AG04449 (cell line): Measurements from ENCODE around the gene AFP.

Source experiments
- CTCF ChIA-PET: fragments of 350-600 bp; formaldehyde crosslinking; extraction: SDS; loops from one replicate; lab custom pipeline; 2021; ENCODE audit warnings: antibody characterized with exemption; lab: Yijun Ruan, JAX
- POLR2A ChIA-PET: fragments of 400-600, 350-600 bp; formaldehyde crosslinking; extraction: SDS; loops from one replicate; lab custom pipeline; 2020; ENCODE audit warnings: antibody characterized with exemption, inconsistent platforms; lab: Yijun Ruan, JAX
- DNase-seq: peaks from one replicate; pipeline ENCODE4 v3.0.0-alpha.2; 2010; ENCODE audit warnings: low read depth, low spot score
- H3K4me3 ChIP-seq: 2 replicates; pipeline ENCODE4 v1.5.1; 2011; ENCODE audit warnings: low read depth, mild to moderate bottlenecking, control low read depth, low read length
- TF ChIP-seq, protein P1 (sequence below): IDR thresholded peaks from one replicate; pipeline ENCODE4 v1.5.1; 2011; ENCODE audit warnings: mild to moderate bottlenecking, moderate library complexity, low read length, control low read depth, inconsistent platforms; ENCODE audit not compliant: insufficient read depth; ENCODE audit errors: missing control alignments

AFP gene

GRCh38 chr4:73451981-73452747 is 16.1 kb downstream of the AFP start:
- ChIA-PET CTCF (interaction anchor here (1.3 to 2.2 kb wide), 2 partner anchors 8 to 140 kb away, joined by 3 to 5 read pairs; no protein-coding TSS in a partner anchor), POLR2A (no interaction called here)
- H3K4me3 ChIP-seq: no peak overlapping the region
- DNase-seq: no peak
- TF ChIP-seq, protein P1, sequence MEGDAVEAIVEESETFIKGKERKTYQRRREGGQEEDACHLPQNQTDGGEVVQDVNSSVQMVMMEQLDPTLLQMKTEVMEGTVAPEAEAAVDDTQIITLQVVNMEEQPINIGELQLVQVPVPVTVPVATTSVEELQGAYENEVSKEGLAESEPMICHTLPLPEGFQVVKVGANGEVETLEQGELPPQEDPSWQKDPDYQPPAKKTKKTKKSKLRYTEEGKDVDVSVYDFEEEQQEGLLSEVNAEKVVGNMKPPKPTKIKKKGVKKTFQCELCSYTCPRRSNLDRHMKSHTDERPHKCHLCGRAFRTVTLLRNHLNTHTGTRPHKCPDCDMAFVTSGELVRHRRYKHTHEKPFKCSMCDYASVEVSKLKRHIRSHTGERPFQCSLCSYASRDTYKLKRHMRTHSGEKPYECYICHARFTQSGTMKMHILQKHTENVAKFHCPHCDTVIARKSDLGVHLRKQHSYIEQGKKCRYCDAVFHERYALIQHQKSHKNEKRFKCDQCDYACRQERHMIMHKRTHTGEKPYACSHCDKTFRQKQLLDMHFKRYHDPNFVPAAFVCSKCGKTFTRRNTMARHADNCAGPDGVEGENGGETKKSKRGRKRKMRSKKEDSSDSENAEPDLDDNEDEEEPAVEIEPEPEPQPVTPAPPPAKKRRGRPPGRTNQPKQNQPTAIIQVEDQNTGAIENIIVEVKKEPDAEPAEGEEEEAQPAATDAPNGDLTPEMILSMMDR: no peak

DNA sequence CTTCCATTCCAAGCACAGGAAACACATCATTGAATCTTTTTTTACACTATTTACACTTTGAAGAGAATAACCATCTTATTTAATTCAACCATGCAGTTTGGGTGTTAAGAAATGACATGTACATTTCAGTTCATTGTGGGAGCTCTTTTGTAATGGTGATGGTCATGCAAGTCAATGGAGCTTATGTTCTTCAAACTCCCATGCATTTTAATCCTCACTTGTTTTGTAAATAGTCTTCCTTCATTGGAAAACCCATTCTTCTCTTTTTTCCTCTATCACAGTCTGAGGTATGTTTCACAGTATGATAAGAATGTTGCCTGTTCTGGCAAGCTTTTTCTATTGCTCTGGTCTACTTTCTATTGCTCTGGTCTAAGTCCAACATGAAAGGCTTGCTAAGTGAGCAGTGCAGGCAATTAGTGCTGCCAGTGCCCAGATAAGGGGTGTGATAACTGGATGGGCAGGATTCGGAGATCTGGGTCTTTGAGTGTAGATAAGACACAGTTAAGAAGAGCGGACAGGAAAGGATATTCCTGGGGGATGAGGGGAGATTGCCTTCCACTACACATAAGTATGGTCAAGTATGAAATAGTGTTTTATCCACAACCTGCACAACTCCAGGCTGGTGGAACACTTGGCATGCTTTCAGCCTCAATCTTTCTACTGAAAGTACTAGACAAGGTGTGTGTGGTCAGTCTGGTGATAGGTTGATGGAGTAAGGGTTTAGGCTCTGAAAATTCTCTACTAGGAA is 17.1 kb downstream of the AFP start:
- POLR2A ChIA-PET: no interaction called here
- CTCF ChIA-PET: interaction anchor here (1.3 to 2.2 kb wide), 2 partner anchors 9 to 141 kb away, joined by 3 to 5 read pairs; no protein-coding TSS in a partner anchor
- no peak for DNase-seq
- H3K4me3 ChIP-seq: no peak overlapping the region
- TF ChIP-seq, protein P1: no peak

- POLR2A ChIA-PET: no interaction called here
- CTCF ChIA-PET: interaction anchor here (2.2 kb wide), 1 partner anchor 10 kb away, joined by 5 read pairs; no protein-coding TSS in a partner anchor
- TF ChIP-seq, protein P1: no peak
- H3K4me3 ChIP-seq: no peak overlapping the region
- no peak for DNase-seq
Measured at GRCh38 chr4:73453701-73454005, 17.6 kb downstream of the AFP start.

DNA sequence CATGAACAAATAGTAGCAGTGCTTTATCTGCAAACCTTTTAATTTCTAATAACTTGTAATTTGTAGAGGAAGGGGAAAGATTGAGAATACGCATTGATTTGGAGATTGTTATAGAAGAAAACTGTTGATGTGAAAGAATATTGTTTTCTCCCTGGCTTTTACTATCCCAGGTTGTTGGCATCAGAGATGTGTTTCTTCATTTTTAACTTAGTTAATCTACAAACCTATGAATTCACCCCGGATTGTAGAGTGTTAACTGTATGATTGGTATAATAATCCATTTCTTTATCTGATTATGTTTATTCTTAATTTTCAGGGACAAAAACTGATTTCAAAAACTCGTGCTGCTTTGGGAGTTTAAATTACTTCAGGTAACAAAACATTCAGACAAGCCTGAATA is 18.9 kb downstream of the AFP start:
- POLR2A ChIA-PET: no interaction called here
- no peak overlapping the region for H3K4me3 ChIP-seq
- no peak for DNase-seq
- CTCF ChIA-PET: no interaction called here
- TF ChIP-seq, protein P1: no peak

DNA sequence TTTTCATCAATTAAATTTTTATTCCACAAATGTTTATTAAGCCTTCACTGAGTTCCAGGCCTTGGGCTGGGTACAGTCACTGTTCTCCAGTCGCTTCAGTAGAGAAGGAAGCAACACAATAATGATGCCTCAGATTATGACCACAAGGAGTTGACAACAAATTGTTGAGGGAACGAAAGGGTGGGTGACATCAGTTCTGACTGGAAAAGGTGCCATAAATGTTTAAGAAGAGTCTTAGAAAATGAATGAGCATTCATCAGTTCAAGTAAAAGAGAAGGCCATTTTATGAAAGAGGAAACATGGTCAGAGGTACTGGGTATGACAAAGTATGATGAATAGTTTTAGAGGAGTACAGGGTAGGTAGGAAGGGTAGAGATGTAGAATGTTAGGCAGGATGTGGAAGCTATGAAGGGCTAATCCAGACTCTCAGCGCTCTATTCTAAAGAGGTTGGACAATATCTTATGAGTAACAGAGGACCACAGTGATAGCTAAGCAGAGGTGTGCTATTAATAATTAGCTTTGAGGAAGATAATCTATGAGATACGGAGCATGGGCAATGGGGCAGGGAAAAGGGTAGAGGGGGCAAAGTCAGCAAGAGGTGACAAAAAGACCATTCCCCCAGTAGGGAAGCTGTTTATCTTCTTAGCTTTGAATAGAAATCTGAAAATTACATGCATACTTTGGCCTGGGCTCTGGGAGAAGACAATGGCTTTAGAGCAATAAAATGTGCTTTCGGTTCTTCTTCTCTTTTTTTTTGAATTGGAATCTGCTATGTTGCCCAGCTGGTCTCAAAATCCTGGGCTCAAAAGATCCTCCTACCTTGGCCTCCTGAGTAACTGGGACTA is 20.4 kb downstream of the AFP start:
- no peak for DNase-seq
- TF ChIP-seq, protein P1: no peak
- ChIA-PET CTCF (interaction anchor here (0.6 to 2.9 kb wide), 2 partner anchors 11 to 42 kb away, joined by 4 to 18 read pairs; no protein-coding TSS in a partner anchor), POLR2A (no interaction called here)
- H3K4me3 ChIP-seq: no peak overlapping the region
